Measurements from ENCODE around the gene SPTSSA.
"Not testable (repeated sequence)": the region's sequence is repeated elsewhere in the genome, so short reads cannot be mapped to it uniquely, and the experiment has no call there.

Gene SPTSSA

DNA sequence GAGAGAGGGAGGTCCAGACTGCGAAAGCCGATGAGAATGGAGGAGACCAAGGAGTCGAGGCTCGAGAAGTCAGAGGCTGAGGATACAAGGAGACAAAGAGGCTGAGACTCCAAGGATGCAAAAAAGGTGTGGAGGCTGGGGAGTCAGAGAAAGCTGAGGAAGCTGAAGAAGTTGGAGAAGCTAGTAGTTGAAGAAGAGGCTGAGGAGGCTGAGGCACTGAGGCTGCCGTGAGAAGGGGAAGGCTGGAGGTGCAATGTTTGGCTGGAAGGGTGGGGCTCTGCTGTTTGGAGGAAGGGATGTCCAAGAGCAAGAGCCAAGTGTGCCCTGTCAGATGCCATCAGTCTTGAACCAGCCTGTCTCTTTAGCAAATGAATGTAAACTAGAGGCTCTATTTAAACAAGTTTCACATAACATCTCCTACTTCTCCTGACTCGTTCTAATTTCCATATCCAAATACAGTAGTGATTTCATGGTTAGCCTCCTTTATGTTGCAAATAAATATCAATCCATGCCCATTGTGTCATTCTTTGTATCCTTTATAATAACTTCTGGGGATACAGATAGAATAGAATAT, 10.8 kb upstream of the SPTSSA start:
- no peak for DNase-seq (ENCODE audit: low read depth)

DNA sequence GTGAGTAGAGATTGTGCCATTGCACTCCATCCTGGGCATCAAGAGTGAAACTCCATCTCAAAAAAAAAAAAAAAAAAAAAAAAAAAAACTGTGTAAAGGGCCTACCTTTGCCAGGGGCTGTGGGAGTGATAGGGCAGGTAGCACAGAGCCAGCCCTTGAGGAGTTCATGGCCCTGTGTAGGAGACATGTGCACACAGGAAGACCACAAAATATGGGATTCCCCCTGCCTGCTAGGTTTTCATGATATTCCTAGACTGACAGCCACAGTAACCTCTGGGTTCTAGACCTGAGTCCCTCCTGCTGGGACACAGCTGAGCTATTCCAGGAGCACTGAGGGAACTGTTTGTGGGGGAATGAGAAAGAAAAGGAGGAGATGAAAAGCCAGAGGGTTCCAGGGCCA, 8.3 kb upstream of the SPTSSA start:
- DNase-seq (ENCODE audit: low read depth): no peak

GRCh38 chr14:34466691-34467090, 4.7 kb upstream of the SPTSSA start:
- no peak for DNase-seq (ENCODE audit: low read depth)

- DNase-seq (ENCODE audit: low read depth): no peak
These were observed 3.2 kb upstream of the SPTSSA start for GRCh38 chr14:34465069-34465859.

DNA sequence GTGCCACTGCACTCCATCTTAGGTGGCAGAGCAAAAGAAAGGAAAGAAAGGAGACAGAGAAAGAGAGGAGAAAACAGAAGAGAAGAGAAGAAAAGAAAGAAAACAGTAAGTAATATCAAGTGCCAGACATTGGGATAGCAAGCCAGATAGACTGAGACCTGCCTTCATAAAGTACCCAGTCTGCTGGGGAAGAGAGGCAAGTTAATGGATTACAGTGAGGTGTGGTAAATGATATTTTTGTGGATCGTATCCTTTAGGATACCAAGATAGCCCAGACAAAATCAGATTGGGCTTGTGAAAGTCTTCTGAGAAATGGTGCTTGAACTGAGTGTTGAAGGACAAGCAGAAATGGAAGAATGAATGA, 1.5 kb upstream of the SPTSSA start:
- no peak for DNase-seq (ENCODE audit: low read depth)

DNA sequence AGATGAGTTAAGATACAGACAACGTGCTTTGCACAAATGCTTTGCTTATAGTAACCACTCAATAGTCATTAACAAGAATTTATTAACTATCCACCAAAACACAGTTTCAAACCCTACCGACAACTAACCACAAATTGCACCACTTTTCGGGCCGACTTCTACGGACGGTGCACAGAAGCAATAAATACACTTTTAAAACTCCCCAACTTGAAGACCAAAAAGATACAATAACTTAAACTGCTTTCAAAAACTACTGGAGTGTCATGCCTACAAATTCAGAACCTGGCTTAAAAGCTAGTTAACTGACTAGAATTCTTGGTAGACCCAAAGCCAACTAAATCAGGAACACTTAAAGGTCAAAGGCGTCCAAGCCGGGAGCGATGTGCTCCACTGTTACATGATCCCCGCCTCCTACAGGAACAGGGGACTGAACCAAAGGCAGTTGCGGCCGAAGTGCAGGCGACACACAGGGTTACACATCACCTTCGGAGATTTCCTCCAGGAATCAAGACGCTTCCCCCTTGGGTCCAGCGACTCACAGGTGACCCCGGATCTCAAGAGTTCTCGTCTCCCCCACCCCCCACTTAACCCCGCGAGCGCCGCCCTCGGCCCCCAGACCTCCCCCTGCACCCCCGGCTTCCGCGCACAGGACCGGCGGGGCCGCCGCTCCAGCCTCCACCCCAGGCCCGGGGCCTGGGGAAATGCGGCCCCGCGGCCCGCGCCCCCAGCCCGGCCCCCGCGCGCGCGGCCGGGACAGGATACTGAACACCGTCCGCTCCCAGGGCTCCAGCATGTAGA, 507 bp downstream of the SPTSSA start:
- peak; percentile 3 for DNase-seq (ENCODE audit: low read depth)

GRCh38 chr14:34460841-34461240, 1.2 kb downstream of the SPTSSA start:
- DNase-seq (ENCODE audit: low read depth): no peak

- DNase-seq (ENCODE audit: low read depth): no peak
These were observed 1.7 kb downstream of the SPTSSA start for GRCh38 chr14:34460295-34460694.

GRCh38 chr14:34457186-34457585, 4.9 kb downstream of the SPTSSA start:
- DNase-seq (ENCODE audit: low read depth): no peak

GRCh38 chr14:34453226-34453625, 8.8 kb downstream of the SPTSSA start:
- no peak for DNase-seq (ENCODE audit: low read depth)

DNA sequence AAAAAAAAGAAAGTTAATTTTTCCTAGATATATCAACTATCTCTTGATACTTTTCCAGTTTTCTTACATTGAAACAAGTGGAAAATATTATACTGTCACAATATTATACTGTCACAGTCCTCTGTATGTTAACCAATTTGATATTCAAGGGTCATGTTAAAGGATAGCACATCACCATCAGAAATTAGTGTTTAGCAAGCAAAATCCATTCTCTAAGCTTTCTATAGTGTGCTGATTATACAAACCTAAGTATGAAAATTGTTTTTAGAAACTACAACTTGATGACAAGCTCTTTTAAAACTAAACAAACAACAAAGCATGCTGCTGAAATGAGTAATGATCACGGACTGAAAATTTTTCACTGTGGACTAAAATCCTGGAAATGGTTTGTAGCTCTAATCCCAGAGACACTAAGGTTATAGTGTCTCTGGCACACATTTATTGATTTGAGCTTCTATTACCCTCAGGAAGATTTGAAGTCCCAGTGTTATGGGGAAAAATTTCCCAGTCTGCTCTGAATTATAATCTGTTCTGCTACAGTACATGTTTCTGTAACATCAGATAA, 9.7 kb downstream of the SPTSSA start:
- no peak for DNase-seq (ENCODE audit: low read depth)

- DNase-seq (ENCODE audit: low read depth): no peak
These were observed 11.1 kb downstream of the SPTSSA start for GRCh38 chr14:34450958-34451357.

DNA sequence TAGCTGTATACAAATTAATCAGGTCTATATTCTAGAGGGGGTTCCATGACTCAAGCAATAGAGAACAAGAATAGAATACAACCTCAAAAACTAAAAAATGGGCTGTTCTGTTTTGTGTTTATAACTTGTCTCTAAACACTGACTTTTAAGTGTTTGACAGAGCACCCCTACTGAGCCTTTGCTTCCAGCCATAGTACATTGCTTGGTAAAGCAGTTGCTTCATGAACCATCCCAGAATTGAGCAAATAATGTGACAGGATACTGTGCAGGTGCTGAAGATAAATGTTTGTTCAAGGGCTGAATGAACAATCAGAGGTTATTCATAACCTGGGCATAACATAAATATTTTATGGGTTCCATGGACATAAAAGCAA, 11.5 kb downstream of the SPTSSA start:
- no peak for DNase-seq (ENCODE audit: low read depth)

DNA sequence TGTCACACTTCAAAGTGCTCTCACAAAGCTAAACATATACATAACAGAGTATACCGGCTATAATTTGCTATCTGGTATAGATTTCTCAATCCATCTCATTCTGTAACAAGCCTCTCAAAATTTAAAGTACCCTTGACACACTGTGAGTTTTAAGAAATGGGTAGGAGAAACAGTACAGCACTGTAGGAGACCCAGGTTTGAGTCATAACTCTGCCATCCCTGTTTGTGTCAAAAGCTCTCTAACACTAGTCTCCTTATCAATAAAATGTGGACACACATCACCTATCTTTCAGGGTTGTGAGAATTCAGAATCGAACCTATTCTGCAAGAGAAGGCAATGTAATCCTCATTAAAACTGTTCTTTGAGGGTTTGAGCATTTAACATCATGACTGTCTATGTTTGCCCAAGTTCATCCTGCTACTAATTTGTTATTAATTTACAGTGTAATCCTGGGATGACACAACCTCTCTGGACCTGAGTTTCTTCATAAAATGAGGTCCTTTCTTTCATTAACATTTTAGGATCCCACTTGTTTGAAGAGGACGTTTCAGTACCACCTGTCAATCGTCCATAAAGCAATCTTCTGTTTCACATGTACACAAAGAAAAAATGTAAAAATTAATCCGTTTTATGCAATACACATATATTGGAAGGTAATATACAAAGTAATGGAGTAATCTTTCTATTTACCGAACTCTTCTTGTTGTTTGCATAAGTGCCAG, 12.1 kb downstream of the SPTSSA start:
- no peak for DNase-seq (ENCODE audit: low read depth)

- DNase-seq (ENCODE audit: low read depth): no peak
These were observed 22.9 kb downstream of the SPTSSA start for GRCh38 chr14:34439090-34439489.

GRCh38 chr14:34438438-34438837, 23.6 kb downstream of the SPTSSA start:
- DNase-seq (ENCODE audit: low read depth): no peak

DNA sequence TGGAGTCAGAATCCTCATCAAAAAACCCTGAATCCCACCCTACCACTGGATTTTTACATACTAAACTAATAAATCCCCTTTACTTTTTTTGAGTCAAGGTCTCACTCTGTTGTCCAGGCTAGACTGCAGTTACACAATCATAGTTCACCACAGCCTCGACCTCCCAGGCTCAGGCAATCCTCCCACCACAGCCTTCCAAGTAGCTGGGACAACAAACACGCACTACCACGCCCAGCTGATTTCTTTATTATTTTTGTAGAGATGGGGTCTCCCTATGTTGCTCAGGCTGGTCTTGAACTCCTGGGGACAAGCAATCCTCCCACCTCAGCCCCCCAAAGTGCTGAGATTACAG, 24.3 kb downstream of the SPTSSA start:
- DNase-seq (ENCODE audit: low read depth): no peak

GRCh38 chr14:34436960-34437728, 24.9 kb downstream of the SPTSSA start:
- DNase-seq (ENCODE audit: low read depth): no peak

- no peak for DNase-seq (ENCODE audit: low read depth)
These were observed 25.7 kb downstream of the SPTSSA start for GRCh38 chr14:34436118-34436905.

GRCh38 chr14:34433957-34434356, 28.1 kb downstream of the SPTSSA start:
- DNase-seq (ENCODE audit: low read depth): no peak

DNA sequence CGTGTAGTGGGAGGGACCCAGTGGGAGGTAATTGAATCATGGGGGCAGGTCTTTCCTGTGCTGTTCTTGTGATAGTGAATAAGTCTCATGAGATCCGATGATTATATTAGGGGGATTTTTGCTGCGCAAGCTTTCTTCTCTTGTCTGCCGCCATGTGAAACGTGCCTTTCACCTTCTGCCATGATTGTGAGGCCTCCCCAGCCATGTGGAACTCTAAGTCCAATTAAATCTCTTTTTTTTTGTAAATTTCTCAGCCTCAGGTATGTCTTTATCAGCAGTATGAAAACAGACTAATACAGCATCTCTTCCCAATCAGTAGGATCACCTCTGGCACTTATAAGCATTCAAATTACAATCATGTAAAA, 34.0 kb downstream of the SPTSSA start:
- not testable (repeated sequence) for DNase-seq (ENCODE audit: low read depth)
